GM19463 (cell line): ENCODE data around the gene CUL5.
A peak's percentile ranks its signal among the peaks of the same experiment; 100 is the strongest.
"Not testable (repeated sequence)": the region's sequence is repeated elsewhere in the genome, so short reads cannot be mapped to it uniquely, and the experiment has no call there.

ENCODE experiments used
- ATAC-seq: cut with Tn5 transposase; IDR thresholded peaks from one replicate; pipeline ENCODE4 v1.9.1; 2021; ENCODE audit warnings: mild to moderate bottlenecking, moderate library complexity; ENCODE audit not compliant: unreplicated experiment

CUL5 gene

DNA sequence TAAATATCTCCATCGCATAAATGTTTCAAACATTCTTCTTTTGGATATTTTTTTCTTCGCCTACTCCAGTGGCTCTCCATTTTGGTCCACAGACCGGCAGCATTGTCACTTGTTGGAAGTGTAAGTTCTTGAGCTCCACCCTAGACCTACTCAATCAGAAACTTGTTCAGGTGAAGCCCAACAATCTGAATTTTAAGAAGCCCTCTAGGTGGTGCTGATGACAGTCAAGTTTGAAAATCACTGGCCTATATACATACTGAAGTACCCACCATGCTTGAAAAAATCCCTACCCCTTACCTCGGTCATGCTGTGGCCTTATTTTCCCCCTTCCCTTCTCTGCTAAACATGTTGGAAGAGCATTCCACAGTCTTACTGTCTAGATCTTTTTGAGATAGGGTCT, 102.4 kb downstream of the CUL5 start:
- ATAC-seq: no peak

GRCh38 chr11:108112057-108112456, 103.4 kb downstream of the CUL5 start:
- ATAC-seq: no peak

DNA sequence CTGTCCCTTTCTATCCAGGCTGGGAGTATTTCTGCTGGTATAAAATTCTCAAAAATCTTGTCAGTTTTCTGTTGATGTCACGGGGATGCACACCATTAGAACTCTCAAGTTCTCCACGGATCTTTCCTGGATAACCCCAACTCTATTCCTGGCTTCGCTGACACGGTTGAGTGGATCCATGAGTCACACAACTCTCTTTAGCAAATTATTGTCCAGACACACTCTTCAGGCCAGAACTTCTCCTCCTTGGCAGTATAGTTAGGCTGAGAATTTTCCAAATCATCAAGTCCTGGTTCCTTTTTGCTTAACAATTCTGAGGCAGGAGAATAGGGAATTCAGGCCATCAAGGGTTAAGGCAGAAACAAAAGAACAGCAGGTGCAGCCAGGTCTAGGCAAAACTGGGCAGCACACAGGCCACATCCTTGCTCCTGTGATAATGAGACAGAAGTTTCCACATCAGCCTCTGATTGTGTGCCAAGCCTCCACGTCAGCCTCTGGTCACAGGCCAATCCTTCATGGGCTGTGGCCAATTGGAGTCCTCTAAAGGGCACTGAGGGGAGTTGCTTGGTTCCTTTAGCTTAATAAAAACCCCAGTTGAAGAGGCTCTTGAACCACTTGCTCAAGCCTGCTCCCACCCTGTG, 106.9 kb downstream of the CUL5 start:
- ATAC-seq: peak; percentile 66

- ATAC-seq: no peak
These were observed 109.2 kb downstream of the CUL5 start for GRCh38 chr11:108117746-108118371.

GRCh38 chr11:108120936-108121273, 112.2 kb downstream of the CUL5 start:
- not testable (repeated sequence) for ATAC-seq

GRCh38 chr11:108121274-108122155, 112.8 kb downstream of the CUL5 start, which contains the start of gene ACAT1:
Gene ACAT1, plus strand, starts transcription at chr11:108121567. Its CDS starts 40 bp downstream, at chr11:108121607.
- peak; percentile 96 for ATAC-seq

- ATAC-seq: no peak
These were observed 113.5 kb downstream of the CUL5 start for GRCh38 chr11:108122166-108122628.

GRCh38 chr11:108125096-108125495, 116.4 kb downstream of the CUL5 start:
- no peak for ATAC-seq

- no peak for ATAC-seq
These were observed 120.1 kb downstream of the CUL5 start for GRCh38 chr11:108128772-108129171.

DNA sequence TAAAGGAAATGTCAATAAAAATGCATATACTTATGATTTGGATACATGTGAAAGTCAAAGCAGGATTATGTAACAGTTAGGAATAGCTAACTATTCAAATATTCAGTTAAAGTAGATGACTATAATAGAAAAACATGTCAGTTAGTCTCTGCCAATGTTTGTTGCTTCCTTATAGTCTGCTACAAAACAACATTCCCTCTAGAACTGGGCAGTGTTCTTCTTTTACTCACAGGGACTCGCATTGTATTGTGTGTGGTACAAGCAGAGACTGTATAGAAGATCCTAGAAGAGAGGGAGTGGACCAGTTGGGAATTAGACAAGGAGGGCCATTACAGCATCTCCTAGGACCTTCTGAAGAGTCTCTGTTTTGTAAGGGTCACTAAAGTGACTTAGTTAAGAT, 123.3 kb downstream of the CUL5 start:
- ATAC-seq: no peak

DNA sequence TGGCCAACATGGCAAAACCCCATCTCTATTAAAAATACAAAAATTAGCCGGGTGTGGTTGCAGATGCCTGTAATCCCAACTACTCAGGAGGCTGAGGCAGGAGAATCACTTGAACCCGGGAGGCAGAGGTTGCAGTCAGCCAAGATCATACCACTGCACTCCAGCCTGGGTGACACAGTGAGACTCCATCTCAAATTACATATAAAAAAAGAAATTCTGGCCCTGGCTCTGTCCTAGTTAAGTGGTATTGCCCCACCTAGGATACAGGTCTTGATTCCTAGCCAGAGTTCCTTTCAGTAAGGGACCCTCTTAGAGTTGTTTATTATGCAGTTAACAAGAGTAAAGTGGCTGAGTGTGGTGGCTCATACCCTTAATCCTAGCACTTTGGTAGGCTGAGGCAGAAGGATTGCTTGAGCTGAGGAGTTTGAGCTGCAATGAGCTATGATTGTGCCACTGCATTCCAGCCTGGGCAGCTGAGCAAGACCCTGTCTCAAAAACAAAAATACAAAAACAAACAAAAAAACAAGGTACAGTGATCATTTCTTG, 124.4 kb downstream of the CUL5 start:
- ATAC-seq: not testable (repeated sequence)

DNA sequence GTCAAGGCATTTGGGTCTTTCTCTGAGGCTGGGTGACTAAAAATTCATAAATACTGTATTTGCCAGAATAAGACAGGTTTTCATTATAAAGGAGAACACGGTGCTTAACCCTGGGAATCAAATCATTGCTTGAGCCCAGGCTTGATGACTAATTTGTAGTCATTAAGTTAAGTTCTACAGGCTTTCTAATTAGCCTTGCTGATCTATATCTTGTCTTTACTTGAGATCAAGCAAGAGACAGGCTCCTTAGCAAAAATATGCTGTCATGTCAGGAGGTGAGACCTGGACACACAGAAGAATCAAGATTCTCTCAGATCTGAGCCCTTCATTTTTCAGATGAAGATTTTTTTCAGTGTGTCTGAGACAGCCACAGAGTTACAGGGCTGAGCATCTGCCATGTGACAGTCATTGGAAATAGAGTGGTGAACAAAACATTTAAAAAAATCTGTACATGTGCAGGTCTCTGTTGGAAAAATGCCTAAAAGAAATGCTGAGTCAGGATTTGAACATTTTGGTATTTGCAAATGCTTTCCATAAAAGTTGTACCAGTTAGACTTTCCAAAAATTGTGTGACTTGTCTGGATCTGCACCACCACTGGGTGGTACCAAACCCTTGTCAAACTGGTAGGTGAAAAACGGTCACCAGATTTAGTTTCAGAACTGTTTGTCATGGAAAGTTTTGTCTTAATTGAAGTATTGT, 127.3 kb downstream of the CUL5 start:
- ATAC-seq: peak; percentile 60

DNA sequence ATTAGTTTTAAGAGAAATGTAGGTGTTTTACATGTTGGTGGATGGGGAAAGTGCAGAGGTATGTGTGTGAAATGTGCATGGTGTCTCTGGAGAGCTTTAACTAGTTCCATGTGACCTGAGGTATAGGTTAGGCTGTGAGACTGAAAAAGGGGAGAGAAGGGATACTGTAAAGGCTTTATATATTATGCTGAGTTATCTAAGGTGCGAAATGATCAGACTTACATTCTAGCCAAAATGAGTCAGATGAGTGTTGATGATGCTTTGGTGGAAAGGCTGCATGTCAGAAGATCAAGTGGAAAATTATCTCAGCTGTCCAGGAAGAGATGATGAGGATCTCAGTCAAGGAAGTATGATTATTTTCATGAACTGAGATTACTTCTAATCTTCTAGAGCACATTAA, 128.5 kb downstream of the CUL5 start:
- no peak for ATAC-seq

DNA sequence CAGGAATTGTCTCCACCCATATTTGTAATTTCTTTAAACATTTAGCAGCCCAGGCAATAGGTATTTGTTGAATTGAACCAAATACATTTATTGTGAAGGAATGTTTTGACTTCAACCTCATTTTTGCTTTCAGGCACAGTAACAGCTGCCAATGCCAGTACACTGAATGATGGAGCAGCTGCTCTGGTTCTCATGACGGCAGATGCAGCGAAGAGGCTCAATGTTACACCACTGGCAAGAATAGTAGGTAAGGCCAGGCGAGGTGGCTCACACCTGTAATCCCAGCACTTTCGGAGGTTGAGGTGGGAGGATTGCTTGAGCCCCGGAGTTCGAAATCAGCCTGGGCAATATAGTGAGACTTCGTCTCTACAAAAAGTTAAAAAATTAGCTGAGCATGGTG, 133.6 kb downstream of the CUL5 start:
- no peak for ATAC-seq

DNA sequence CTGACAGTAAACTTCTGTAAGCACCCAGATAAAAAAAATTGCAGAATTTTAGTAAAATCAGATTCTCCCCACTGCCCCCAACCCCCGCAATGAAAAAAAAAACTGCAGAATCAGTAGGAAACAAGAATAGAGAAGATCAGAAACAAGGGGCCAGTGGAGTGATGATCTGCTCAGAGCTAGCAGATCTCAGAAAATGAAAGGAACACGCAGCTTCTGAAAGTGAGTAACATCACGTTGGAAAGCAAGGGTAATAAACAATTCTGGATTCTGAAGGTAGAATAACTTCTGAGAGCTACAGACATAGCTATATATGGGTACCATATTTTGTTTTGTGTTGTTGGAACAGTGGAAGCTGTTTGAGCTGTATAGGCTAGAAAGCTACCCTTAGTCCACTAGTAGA, 135.9 kb downstream of the CUL5 start:
- ATAC-seq: no peak

DNA sequence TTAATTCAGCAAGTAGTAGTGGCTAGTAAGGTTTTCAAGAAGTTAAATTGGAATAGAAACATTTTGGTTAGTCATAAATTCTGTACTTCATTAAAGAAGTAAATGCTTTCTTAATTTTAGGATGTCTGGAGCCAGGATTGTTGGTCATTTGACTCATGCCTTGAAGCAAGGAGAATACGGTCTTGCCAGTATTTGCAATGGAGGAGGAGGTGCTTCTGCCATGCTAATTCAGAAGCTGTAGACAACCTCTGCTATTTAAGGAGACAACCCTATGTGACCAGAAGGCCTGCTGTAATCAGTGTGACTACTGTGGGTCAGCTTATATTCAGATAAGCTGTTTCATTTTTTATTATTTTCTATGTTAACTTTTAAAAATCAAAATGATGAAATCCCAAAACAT, 138.5 kb downstream of the CUL5 start:
- no peak for ATAC-seq

- ATAC-seq: no peak
These were observed 139.9 kb downstream of the CUL5 start for GRCh38 chr11:108148556-108148955.

GRCh38 chr11:108154591-108154990, 145.9 kb downstream of the CUL5 start:
- ATAC-seq: no peak
